HL-60 (cell line): Measurements from ENCODE around the gene NECTIN3.

Experiments used
- GABPA ChIP-seq: IDR thresholded peaks from 2 replicates; pipeline ENCODE4 v1.6.1; 2012; ENCODE audit warnings: low read depth
- POLR2AphosphoS5 ChIP-seq: IDR thresholded peaks from 2 replicates; pipeline ENCODE4 v1.6.1; 2012; ENCODE audit warnings: low read depth
- TF ChIP-seq, protein P1 (sequence below): IDR thresholded peaks from one replicate; pipeline ENCODE4 v1.5.1; 2011; ENCODE audit warnings: low read length, control low read depth, inconsistent platforms; ENCODE audit not compliant: insufficient read depth

DNA sequence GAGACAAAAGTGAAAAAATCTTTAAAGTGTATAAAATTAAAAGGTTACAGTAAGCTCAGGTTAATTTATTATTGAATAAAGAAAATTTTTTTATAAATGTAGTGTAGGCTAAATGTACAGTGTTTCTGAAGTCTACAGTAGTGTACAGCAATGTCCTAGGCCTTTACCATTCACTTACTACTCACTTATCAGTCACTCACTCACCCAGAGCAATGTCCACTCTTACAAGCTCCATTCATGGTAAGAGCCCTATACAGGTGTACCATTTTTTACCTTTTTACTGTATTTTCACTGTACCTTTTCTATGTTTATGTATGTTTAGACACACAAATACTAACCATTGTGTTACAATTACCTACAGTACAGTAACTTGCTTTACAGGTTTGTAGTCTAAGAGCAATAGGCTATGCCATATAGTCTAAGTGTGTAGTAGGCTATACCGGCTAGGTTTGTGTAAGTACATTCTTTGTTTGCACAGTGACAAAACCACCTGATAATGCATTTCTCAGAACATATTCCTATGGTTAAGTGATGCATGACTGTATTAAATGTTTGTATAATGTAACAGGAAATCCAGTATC lies 38.1 kb upstream of the NECTIN3 start:
- TF ChIP-seq, protein P1, sequence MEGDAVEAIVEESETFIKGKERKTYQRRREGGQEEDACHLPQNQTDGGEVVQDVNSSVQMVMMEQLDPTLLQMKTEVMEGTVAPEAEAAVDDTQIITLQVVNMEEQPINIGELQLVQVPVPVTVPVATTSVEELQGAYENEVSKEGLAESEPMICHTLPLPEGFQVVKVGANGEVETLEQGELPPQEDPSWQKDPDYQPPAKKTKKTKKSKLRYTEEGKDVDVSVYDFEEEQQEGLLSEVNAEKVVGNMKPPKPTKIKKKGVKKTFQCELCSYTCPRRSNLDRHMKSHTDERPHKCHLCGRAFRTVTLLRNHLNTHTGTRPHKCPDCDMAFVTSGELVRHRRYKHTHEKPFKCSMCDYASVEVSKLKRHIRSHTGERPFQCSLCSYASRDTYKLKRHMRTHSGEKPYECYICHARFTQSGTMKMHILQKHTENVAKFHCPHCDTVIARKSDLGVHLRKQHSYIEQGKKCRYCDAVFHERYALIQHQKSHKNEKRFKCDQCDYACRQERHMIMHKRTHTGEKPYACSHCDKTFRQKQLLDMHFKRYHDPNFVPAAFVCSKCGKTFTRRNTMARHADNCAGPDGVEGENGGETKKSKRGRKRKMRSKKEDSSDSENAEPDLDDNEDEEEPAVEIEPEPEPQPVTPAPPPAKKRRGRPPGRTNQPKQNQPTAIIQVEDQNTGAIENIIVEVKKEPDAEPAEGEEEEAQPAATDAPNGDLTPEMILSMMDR: no peak
- TF ChIP-seq POLR2AphosphoS5: no peak
- no peak for TF ChIP-seq GABPA
